A673 (cell line): ENCODE results near the gene HNF1A.

ENCODE experiments used
- EZH2 ChIP-seq: fragments of 200-600 bp; sonication (generic); IDR thresholded peaks from 2 replicates; pipeline ENCODE4 v1.6.1; 2017; ENCODE audit warnings: borderline replicate concordance, low read depth, mild to moderate bottlenecking, mixed read lengths, antibody characterized with exemption, low read length; ENCODE audit not compliant: poor library complexity, severe bottlenecking
- TF ChIP-seq, protein P1 (sequence below): fragments of 300-800, 200-600 bp; sonication (generic); conservative IDR thresholded peaks from 2 replicates; pipeline ENCODE4 v1.5.1; 2017; ENCODE audit warnings: low read depth, mild to moderate bottlenecking, antibody characterized with exemption, low read length, moderate library complexity, mixed read lengths

DNA sequence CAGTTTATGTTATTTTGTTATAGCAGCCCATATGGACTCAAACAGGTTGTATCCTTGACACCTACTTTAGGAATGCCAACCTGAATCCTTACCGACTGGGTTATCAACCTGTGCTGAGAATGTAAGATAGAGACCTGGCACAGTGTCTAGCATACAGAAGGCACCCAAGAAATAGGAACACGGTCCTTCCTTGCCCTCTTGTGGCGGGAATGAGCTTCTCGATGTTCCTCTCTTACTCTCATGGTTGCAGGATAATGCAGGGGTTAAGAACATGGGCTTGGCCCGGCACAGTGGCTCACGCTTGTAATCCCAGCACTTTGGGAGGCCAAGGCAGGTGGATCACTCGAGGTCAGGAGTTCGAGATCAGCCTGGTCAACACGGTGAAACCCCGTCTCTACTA lies 31.4 kb downstream of the HNF1A start:
- no peak for TF ChIP-seq EZH2
- TF ChIP-seq, protein P1, sequence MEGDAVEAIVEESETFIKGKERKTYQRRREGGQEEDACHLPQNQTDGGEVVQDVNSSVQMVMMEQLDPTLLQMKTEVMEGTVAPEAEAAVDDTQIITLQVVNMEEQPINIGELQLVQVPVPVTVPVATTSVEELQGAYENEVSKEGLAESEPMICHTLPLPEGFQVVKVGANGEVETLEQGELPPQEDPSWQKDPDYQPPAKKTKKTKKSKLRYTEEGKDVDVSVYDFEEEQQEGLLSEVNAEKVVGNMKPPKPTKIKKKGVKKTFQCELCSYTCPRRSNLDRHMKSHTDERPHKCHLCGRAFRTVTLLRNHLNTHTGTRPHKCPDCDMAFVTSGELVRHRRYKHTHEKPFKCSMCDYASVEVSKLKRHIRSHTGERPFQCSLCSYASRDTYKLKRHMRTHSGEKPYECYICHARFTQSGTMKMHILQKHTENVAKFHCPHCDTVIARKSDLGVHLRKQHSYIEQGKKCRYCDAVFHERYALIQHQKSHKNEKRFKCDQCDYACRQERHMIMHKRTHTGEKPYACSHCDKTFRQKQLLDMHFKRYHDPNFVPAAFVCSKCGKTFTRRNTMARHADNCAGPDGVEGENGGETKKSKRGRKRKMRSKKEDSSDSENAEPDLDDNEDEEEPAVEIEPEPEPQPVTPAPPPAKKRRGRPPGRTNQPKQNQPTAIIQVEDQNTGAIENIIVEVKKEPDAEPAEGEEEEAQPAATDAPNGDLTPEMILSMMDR: peak; percentile 49
